C1 segment of cervical spinal cord (tissue), 14 donors: Measurements from ENCODE around the gene AKR1B15.
"Not testable (repeated sequence)": the region's sequence is repeated elsewhere in the genome, so short reads cannot be mapped to it uniquely, and the experiment has no call there.

ENCODE experiments used
- DNase-seq, 14 donors: peaks; one replicate each; lab custom pipeline; 2025; lab: John Stamatoyannopoulos, UW

AKR1B15 gene

GRCh38 chr7:134548877-134549276 is at the start of gene AKR1B15:
Gene AKR1B15 (plus strand): TSS chr7:134549110. CDS start chr7:134564620, 15,510 bp downstream.
- no peak for DNase-seq

DNA sequence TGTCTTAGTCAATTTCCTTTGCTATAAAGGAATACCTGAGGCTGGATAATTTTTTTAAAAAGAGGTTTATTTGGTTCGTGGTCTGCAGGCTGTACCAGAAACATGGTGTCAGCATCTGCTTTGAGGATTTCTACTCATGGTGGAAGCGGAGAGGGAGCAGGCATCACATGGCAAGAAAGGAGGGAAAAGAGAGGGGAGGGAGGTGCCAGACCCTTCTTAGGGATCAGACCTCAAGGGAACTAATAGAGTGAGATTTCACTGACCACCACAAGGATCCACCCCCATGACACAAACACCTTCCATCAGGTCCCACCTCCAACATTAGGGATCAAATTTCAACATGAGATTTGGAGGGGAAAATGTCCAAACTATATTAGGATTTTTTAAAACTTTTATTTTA is 48.5 kb upstream of the AKR1B15 start:
- DNase-seq, result no peak

GRCh38 chr7:134500982-134501381 is 47.9 kb upstream of the AKR1B15 start:
- no peak for DNase-seq

- DNase-seq, result peak in 1 of 14 donors; percentile 8
Observed at GRCh38 chr7:134502463-134503371, 46.2 kb upstream of the AKR1B15 start.

DNA sequence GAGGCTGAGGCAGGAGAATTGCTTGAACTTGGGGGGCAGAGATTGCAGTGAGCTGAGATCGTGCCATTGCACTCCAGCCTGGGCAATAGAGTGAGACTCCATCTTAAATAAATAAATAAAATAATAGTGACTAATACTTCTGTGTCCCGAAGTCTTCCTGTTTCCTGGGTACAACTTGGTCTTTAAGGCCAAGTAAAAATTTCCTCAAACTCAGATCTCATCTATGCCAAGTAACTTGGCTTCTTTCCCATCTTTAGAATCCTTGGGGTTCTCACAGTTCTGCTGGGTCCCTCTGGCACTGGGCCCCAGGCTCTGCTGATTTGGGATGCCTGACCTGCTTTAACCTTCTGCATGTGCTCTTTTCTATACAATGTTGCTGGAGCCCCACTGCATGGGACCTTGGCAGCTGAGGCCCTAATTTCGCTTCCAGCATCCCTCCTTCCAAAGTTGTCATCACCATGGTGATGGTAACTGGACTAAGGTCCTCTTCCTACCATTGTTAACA is 44.2 kb upstream of the AKR1B15 start:
- DNase-seq, result no peak

DNA sequence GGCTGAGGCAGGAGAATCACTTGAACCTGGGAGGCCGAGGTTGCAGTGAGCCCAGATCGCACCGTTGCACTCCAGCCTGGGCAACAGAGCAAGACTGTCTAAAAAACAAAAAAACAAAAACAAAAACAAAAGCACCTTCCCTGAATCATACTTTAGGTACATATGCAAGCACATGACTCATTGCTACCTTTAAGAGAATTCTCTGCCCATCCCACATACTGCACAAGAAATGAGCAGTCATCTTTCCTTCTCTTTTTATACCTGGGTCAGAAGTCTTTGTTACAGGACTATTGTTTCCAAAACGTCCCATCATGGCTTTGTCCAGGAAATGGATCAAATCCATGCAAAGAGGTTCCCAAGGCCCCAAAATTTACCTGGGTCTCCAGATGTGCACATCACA is 43.1 kb upstream of the AKR1B15 start:
- no peak for DNase-seq

DNA sequence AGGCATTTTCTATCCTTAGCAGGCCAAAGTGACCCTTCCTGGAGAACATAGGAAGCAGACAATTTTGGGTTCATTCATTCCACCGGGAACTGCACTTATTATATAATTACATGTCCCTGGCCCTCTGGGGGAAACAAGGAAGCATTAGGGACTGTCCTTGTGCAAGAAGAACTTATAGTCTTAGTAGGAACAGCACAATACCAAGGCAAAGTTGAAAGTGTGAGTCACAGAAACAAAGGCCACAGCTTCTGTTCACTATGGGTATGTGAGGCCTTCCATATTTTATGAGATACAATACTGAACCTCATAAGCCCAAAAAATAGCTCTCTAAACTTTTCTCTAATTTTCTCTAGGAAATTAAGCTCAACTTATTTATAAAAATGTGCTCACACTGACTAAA is 39.9 kb upstream of the AKR1B15 start:
- DNase-seq, result no peak

- no peak for DNase-seq
Observed at GRCh38 chr7:134510646-134511045, 38.3 kb upstream of the AKR1B15 start.

GRCh38 chr7:134512271-134512670 is 36.6 kb upstream of the AKR1B15 start:
- no peak for DNase-seq

DNA sequence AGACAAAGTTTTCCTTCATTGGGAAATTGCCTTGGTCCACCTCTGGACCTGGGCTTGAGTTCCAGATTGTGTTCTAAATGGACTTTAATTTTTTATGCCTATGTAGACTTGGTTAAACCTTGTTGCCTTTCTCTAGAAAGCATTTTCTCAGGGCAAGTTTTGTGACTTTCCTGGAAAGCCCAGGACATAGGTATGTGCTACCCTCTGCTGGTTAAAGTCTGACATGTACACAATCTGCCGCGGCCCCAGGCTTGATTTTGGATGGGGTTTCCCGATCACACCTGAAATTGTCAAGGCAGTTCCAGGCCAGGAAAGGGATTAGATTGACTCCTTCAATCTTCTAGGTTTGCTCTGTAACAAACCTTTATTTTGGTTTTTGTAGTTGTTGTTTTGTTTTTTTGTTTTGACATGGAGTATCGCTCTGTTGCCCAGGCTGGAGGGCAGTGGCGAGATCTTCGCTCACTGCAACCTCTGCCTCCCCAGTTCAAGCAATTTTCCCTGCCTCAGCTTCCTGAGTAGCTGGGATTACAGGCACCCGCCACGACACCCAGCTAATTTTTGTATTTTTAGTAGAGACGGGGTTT is 35.6 kb upstream of the AKR1B15 start:
- no peak for DNase-seq

DNA sequence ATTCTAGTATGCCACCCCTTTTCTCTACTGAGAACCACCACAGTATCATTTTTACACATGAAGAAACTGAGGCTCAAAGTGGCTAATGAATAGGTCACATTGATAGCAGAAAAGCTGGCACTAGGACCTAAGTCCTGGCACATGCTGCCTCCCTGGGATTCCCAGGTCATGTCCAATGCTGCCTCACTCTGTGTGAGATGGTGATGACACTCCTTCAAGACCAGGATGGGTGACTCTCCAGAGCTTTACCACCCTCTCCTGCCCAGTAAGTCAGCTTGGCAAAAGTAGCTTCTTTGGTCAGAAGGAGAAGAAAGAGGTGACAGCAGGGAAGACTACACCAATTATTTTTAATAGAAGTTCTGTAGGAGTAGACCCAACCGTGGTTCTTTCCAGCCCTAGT is 34.8 kb upstream of the AKR1B15 start:
- DNase-seq, result no peak

- DNase-seq, result peak in 2 of 14 donors; percentile 11 to 13
Observed at GRCh38 chr7:134514663-134515062, 34.2 kb upstream of the AKR1B15 start.

DNA sequence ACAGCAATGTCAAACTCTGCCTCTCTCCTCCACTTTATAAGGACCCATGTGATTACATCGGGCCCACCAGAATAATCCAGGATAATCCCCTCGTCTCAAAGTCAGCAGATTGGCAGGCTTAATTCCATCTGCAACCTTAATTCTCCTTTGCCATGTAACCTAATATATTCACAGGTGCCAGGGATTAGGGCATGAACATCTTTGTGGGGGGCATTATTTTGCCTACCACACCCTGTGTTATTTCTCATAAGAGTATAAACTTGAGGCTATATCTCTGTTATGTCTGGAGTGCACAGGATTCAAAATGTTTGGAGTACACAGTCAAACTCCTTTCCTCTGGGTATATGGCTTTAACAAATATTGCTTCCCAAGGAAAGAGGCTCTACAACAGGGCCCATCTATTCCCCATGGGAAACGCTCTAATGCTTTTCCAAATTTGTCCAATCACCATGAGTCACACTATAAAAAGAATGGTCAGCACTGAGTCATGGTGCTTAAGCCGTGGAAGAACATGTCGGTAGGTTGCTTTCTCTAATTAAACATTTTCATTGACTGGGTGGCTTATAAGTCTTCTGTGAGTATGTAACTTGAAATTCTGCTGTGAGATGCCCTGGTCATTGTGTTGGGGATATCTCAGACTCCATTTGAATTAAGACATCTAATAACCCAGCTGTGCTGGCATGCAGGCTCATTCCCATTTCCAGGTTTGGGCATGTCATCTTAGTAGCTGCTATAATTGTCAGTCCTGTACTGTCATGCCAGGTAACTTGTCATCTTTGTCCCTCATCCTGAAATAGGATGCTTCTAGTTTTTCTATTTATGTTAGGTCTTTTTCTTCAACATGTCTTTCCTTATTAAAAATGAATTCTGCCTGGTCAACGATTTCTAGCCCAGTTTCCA is 33.1 kb upstream of the AKR1B15 start:
- DNase-seq, result no peak

- DNase-seq, result no peak
Observed at GRCh38 chr7:134520130-134520529, 28.8 kb upstream of the AKR1B15 start.

DNA sequence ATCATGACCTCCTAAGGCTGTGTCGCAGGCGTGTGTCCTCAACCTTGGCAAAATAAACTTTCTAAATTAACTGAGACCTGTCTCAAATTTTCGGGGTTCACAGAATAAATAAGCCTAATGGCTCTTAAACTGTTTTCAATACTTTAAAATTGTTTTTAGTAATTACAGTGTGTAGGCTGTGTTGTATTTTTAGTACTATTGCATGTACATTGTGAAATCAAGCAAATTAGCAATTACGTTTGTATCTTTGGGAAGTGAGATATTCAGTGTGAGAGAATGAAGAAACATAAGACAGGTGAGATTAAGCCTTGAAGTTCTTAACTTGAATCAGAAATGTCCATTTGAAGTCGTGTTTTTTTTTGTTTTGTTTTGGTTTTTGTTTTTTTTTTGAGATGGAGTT is 26.3 kb upstream of the AKR1B15 start:
- DNase-seq, result no peak

- not testable (repeated sequence) for DNase-seq
Observed at GRCh38 chr7:134525449-134525848, 23.5 kb upstream of the AKR1B15 start.

GRCh38 chr7:134526552-134527248 is 22.2 kb upstream of the AKR1B15 start:
- not testable (repeated sequence) for DNase-seq

DNA sequence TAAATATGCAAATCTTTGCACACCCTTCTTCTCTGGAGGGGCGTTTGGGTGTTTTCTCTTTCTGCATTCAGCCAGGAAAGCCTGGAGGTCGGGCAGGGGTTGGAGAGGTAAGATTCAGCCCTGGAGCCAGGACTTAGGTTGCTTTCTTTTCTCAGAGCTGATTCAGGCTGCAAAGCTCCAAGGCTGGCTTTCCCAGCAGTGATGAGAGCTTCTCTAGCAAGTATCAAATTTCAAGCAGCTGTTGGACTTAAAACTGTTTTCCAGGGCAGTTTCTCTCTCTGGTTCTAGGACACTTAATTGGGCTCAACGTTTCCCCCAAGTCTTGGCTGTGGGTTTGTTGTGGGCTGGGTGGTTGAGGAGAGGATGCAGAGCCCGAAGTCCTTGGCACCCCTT is 20.9 kb upstream of the AKR1B15 start:
- DNase-seq, result no peak

DNA sequence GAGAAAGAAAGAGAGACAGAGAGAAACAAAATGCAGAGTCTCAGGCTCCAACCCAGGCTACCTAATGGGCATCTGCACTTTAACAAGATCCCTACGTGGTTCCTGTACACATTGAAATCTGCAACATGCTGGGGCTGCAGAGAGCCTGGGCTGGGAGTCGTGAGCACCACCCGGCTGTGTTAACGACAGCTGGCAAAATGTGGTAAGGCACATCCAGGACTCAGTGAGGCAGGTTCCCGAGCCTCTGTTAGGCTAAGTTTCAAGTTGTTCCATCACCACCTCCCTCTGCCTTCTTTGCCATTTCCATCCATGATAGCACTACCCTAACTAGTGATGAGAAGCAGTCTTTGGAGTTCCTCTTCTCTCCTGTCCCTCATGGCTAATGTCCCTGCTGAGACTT is 20.2 kb upstream of the AKR1B15 start:
- no peak for DNase-seq

DNA sequence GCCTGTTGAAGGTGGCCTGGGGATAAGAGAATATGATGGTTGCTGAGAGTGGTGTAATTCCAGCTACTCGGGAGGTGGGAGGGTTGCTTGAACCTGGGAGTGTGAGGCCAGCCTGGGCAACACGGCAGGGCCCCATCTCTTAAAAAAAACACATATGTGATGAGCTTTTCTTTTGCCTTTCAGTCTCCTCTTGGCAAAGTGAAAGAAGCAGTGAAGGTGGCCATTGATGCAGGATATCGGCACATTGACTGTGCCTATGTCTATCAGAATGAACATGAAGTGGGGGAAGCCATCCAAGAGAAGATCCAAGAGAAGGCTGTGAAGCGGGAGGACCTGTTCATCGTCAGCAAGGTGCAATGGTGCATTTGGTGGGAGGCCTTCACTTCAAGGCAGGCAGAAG is 18.4 kb upstream of the AKR1B15 start:
- no peak for DNase-seq
